Measurements from ENCODE around the gene SULT2A1. TPM values are rescaled to one million over a fixed set of nuclear protein-coding genes. Genes with fewer than 3 reads are reported as not detected.

The SULT2A1 gene
- total RNA-seq, 2 donors from 2014 or later: not detected

- H3K9me3 Mint-ChIP-seq: no peaks in the 10 kb centered on the region
- H3K36me3 Mint-ChIP-seq (ENCODE audit: low read depth): no peaks in the 10 kb centered on the region
- H3K4me1 Mint-ChIP-seq: peaks cover 5% of the 10 kb centered on the region
- ATAC-seq (replicated peaks): no peak
- H3K4me3 Mint-ChIP-seq: no peak overlapping the region
- H3K27me3 Mint-ChIP-seq: peaks cover 34% of the 10 kb centered on the region
- no peak overlapping the region for H3K27ac Mint-ChIP-seq
These were observed 37.7 kb downstream of the SULT2A1 start for GRCh38 chr19:47848425-47848822.

GRCh38 chr19:47842941-47843340 lies 43.2 kb downstream of the SULT2A1 start:
- Mint-ChIP-seq H3K4me3 (no peak overlapping the region), H3K4me1 (peaks cover 5% of the 10 kb centered on the region), H3K27me3 (peaks cover 19% of the 10 kb centered on the region), H3K36me3 (ENCODE audit: low read depth) (no peaks in the 10 kb centered on the region), H3K27ac (no peak overlapping the region), H3K9me3 (no peaks in the 10 kb centered on the region)
- ATAC-seq (replicated peaks): no peak

GRCh38 chr19:47839913-47840312 lies 46.2 kb downstream of the SULT2A1 start:
- no peak for ATAC-seq (replicated peaks)
- Mint-ChIP-seq H3K9me3 (no peaks in the 10 kb centered on the region), H3K36me3 (ENCODE audit: low read depth) (no peaks in the 10 kb centered on the region), H3K27me3 (peaks cover 14% of the 10 kb centered on the region), H3K27ac (no peak overlapping the region), H3K4me3 (no peak overlapping the region), H3K4me1 (peaks cover 5% of the 10 kb centered on the region)

GRCh38 chr19:47839411-47839810 lies 46.7 kb downstream of the SULT2A1 start:
- no peaks in the 10 kb centered on the region for H3K9me3 Mint-ChIP-seq
- no peak for ATAC-seq (replicated peaks)
- no peak overlapping the region for H3K4me3 Mint-ChIP-seq
- no peak overlapping the region for H3K27ac Mint-ChIP-seq
- no peaks in the 10 kb centered on the region for H3K36me3 Mint-ChIP-seq (ENCODE audit: low read depth)
- H3K27me3 Mint-ChIP-seq: peaks cover 14% of the 10 kb centered on the region
- H3K4me1 Mint-ChIP-seq: peaks cover 5% of the 10 kb centered on the region

- Mint-ChIP-seq H3K4me3 (no peak overlapping the region), H3K27ac (no peak overlapping the region), H3K27me3 (no peaks in the 10 kb centered on the region), H3K4me1 (no peaks in the 10 kb centered on the region), H3K36me3 (ENCODE audit: low read depth) (no peaks in the 10 kb centered on the region), H3K9me3 (no peaks in the 10 kb centered on the region)
- ATAC-seq (replicated peaks): no peak
These were observed 50.1 kb downstream of the SULT2A1 start for GRCh38 chr19:47836038-47836437.

GRCh38 chr19:47832723-47833122 lies 53.4 kb downstream of the SULT2A1 start:
- ATAC-seq (replicated peaks): no peak
- Mint-ChIP-seq H3K36me3 (ENCODE audit: low read depth) (no peaks in the 10 kb centered on the region), H3K9me3 (no peaks in the 10 kb centered on the region), H3K27ac (no peak overlapping the region), H3K27me3 (peaks cover 7% of the 10 kb centered on the region), H3K4me3 (no peak overlapping the region), H3K4me1 (no peaks in the 10 kb centered on the region)

GRCh38 chr19:47826800-47827199 lies 59.3 kb downstream of the SULT2A1 start:
- H3K36me3 Mint-ChIP-seq (ENCODE audit: low read depth): no peaks in the 10 kb centered on the region
- H3K9me3 Mint-ChIP-seq: no peaks in the 10 kb centered on the region
- no peak overlapping the region for H3K4me3 Mint-ChIP-seq
- H3K27ac Mint-ChIP-seq: no peak overlapping the region
- H3K27me3 Mint-ChIP-seq: peaks cover 19% of the 10 kb centered on the region
- no peak for ATAC-seq (replicated peaks)
- no peaks in the 10 kb centered on the region for H3K4me1 Mint-ChIP-seq

GRCh38 chr19:47824396-47824795 lies 61.7 kb downstream of the SULT2A1 start:
- Mint-ChIP-seq H3K36me3 (ENCODE audit: low read depth) (no peaks in the 10 kb centered on the region), H3K27me3 (peaks cover 38% of the 10 kb centered on the region), H3K27ac (no peak overlapping the region), H3K4me1 (no peaks in the 10 kb centered on the region), H3K4me3 (no peak overlapping the region), H3K9me3 (no peaks in the 10 kb centered on the region)
- ATAC-seq (replicated peaks): no peak

- Mint-ChIP-seq H3K4me3 (no peak within 1 kb of the TSS), H3K36me3 (ENCODE audit: low read depth) (no peaks in the 10 kb centered on the region), H3K27me3 (peaks cover 43% of the 10 kb centered on the region), H3K4me1 (no peaks in the 10 kb centered on the region), H3K9me3 (no peaks in the 10 kb centered on the region), H3K27ac (no peak within 1 kb of the TSS)
- ATAC-seq (replicated peaks): no peak
These were observed 64.6 kb downstream of the SULT2A1 start, which contains the start of gene CRX for GRCh38 chr19:47821460-47822020. TSS of gene CRX (plus strand) at chr19:47821937. CDS start at chr19:47834444, 12,507 bp downstream.

Other genes starting within 250 kb of the SULT2A1 start
- 1 to 10 TPM in 1 of 2 donors, under 1 TPM in 1; 0.35 to 8.2 TPM for gene EHD2, start 172.9 kb downstream of the SULT2A1 start, total RNA-seq
- 100 to 1,000 TPM; 274 to 467 TPM for gene NOP53, start 140.8 kb downstream of the SULT2A1 start, total RNA-seq
- gene SELENOW, start 107.6 kb downstream of the SULT2A1 start, total RNA-seq: 100 to 1,000 TPM; 126 to 127 TPM
- gene TPRX1, start 81.8 kb downstream of the SULT2A1 start, total RNA-seq: not detected
- gene CRX, start 64.4 kb downstream of the SULT2A1 start, total RNA-seq: under 1 TPM in 1 of 2 donors, not detected in 1; 0.16 TPM
- not detected for gene TPRX2, start 27.1 kb downstream of the SULT2A1 start, total RNA-seq
- not detected for gene BSPH1, start 105.9 kb upstream of the SULT2A1 start, total RNA-seq
- gene ELSPBP1, start 108.3 kb upstream of the SULT2A1 start, total RNA-seq: not detected
- not detected for gene CABP5, start 157.8 kb upstream of the SULT2A1 start, total RNA-seq
- 10 to 100 TPM in 1 of 2 donors, 1 to 10 TPM in 1; 9.0 to 57.2 TPM for gene PLA2G4C, start 224.5 kb upstream of the SULT2A1 start, total RNA-seq